Stomach smooth muscle (tissue), 2 donors: ENCODE measurements around the gene SNX21.
"Not testable (repeated sequence)": the region's sequence is repeated elsewhere in the genome, so short reads cannot be mapped to it uniquely, and the experiment has no call there.

Experiments used
- H3K27ac ChIP-seq: one replicate; pipeline ENCODE4 v1.7.0; 2013; ENCODE audit warnings: mild to moderate bottlenecking, low read length, inconsistent platforms
- H3K27me3 ChIP-seq, 2 donors: one replicate each; pipeline ENCODE4 v1.7.0; 2013; ENCODE audit warnings: low read length in 2 of 2; ENCODE audit not compliant: insufficient read depth in 2 of 2, control insufficient read depth in 1 of 2
- H3K36me3 ChIP-seq, 2 donors: one replicate each; pipeline ENCODE4 v1.7.0; 2013; ENCODE audit warnings: low read length in 2 of 2; ENCODE audit not compliant: control insufficient read depth in 2 of 2, insufficient read depth in 2 of 2
- H3K4me1 ChIP-seq: one replicate; pipeline ENCODE4 v1.7.0; 2013; ENCODE audit warnings: low read length; ENCODE audit not compliant: control insufficient read depth, insufficient read depth
- H3K4me3 ChIP-seq, 2 donors: one replicate each; pipeline ENCODE4 v1.7.0; 2013; ENCODE audit warnings: low read length in 2 of 2
- H3K9ac ChIP-seq, 2 donors: one replicate each; pipeline ENCODE4 v1.7.0; 2013; ENCODE audit warnings: low read length in 2 of 2, mild to moderate bottlenecking in 1 of 2
- H3K9me3 ChIP-seq, 2 donors: one replicate each; pipeline ENCODE4 v1.7.0; 2013; ENCODE audit warnings: low read length in 2 of 2; ENCODE audit not compliant: control insufficient read depth in 2 of 2
- donor health status: healthy.
- donor health status: Pancreatic carcinoma.

SNX21 gene, protein sequence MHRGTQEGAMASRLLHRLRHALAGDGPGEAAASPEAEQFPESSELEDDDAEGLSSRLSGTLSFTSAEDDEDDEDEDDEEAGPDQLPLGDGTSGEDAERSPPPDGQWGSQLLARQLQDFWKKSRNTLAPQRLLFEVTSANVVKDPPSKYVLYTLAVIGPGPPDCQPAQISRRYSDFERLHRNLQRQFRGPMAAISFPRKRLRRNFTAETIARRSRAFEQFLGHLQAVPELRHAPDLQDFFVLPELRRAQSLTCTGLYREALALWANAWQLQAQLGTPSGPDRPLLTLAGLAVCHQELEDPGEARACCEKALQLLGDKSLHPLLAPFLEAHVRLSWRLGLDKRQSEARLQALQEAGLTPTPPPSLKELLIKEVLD

DNA sequence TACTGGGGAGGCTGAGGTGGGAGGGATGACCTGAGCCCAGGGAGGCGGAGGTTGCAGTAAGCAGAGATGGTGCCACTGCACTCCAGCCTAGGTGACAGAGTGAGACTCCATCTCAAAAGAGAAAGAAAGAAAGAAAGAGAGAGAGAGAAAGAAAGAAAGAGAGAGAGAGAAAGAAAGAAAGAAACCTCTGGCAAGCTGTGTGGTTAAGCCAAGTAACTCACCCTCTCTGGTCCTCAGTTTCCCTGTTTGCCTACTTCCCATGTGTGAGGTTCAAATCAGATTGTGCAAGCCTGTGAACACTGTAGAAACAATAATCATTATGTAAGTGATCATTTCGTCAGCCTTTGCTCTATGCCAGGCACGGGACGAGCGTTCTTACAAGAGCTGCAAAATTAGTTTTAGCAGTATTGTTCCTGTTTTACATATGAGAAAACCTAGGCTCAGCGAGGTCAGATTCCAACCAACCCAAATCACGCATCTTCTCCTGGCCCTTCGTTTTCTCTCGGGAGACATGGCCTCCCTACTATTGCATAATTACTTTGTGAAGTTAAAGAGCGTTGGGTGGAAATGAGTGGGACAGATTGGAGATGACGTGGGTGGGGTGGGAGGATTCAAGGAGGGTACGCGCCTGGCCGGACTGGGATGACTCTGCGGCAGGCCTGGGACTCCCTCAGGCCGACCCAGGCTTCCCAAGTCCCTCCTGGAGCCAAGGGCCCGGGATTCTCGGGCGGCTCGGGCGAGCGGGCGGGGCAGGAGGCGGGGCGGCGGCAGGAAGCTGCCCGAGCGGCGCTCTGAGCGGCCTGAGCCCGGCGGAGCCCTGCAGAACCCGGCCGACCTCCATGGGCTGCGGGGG, at the start of gene SNX21:
TSS of gene SNX21 (plus strand) at position 770 of the 853 bp plus-strand sequence. CDS start 121 bp downstream, outside the sequence.
- Histone ChIP-seq H3K9ac (peak within 1 kb of the TSS; percentile 94 to 95), H3K27me3 (no peaks in the 10 kb centered on the region), H3K36me3 (peaks cover 0 to 3% of the 10 kb centered on the region in 2 donors), H3K27ac (peak within 1 kb of the TSS; percentile 96), H3K4me1 (peaks cover 50% of the 10 kb centered on the region), H3K4me3 (peak within 1 kb of the TSS; percentile 89 to 91), H3K9me3 (no peaks in the 10 kb centered on the region)

DNA sequence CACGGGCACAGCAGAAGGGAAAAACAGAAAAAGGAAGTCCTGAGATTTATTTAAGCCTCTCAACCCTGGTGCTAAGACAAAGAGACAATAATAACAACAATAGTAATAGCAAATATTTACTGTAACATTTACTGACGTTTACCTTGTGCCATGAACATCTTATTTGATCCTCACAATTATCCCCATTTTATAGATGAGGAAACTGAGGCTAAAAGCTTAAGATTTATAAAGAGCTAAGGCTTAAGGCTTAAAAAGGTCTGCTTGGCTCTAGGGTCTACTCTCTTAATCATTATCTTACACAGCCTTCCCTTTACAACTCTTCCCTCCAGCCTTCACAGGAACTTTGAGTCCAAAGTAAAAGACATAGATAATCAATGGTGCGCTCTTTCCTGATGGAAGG, 45.2 kb upstream of the SNX21 start:
- H3K36me3 ChIP-seq, result no peaks in the 10 kb centered on the region
- peaks cover 23% of the 10 kb centered on the region for H3K4me1 ChIP-seq
- H3K4me3 ChIP-seq, result no peak overlapping the region
- H3K9ac ChIP-seq, result no peak overlapping the region
- no peaks in the 10 kb centered on the region for H3K27me3 ChIP-seq
- no peak overlapping the region for H3K27ac ChIP-seq
- H3K9me3 ChIP-seq, result no peaks in the 10 kb centered on the region

DNA sequence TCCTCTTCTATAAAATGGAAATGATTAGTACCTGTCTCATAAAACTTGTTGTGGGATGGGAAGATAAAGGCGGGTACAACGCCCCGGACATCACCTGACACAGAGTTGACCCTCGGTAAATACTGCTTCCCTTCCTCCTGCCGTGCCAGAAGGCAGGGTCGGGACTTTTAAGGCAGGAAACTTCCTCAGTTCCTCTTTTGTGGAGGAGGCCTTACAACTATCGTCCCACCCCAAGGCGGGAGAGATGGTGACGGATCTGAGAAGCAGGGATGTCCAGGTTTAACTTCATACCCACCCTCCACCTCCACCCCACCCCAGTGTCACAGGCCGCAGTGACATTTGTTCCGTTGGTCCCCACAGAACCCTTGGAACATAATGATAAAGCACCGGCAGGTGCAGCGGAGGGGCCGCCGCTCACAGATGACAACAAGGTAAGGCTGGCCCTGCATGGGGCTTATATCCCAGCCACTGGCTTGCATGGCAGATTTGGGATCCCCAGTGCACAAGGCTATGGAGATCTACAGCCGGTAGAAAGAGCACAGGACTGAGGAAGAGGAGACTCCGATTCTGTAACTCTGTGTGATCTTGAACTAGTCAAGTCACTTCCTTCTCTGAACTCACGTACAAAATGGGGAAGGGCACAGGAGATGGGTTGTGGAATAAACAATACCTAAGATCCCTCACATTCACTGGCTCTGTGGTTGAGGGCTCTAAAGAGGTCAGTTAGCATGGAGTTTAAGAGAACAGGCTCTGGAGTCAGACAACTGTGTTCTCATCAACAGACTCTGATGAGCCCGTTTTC, 41.1 kb upstream of the SNX21 start:
- Histone ChIP-seq H3K4me3 (peak overlapping the region; percentile 86 to 90), H3K27ac (peak overlapping the region; percentile 91), H3K9ac (peak overlapping the region; percentile 93 to 96), H3K4me1 (peaks cover 13% of the 10 kb centered on the region), H3K27me3 (no peaks in the 10 kb centered on the region), H3K36me3 (peaks cover 17 to 26% of the 10 kb centered on the region in 2 donors), H3K9me3 (no peaks in the 10 kb centered on the region)

DNA sequence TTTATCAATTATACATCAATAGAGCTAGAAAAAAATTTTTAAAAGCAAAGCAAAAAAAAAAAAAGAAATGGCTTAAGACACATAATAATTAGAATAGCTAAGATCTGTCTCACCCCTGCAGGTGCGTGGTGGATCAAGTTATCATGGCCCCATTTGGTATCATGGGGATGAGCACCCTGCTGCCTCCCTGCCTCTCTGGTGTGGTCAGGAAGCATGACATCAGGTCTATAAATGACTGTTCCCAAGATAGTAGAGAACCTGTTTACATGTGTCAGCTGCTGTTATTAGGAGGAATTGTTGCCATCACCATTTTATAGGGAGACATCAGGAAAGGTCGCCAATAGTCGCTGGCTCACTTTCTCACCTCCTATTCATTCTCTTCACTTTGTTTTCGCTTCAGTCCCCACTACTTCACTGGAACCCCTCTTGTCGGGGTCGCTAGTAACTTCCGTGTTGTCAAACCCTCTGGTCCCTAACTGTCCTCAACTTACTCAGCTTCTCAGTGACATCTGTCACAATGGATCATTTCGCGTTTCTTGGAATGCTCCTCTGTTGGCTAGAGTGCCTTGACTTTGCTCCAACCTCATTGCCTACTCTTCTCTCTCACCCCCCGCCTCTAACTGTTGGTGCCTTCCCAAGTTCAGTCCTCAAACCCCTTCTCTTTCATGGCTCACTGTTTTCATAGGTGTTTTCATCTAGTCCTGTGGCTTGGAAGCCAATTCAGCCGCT, 37.1 kb upstream of the SNX21 start:
- no peak overlapping the region for H3K4me3 ChIP-seq
- no peaks in the 10 kb centered on the region for H3K27me3 ChIP-seq
- H3K27ac ChIP-seq, result no peak overlapping the region
- H3K36me3 ChIP-seq, result peaks cover 23 to 31% of the 10 kb centered on the region in 2 donors
- no peaks in the 10 kb centered on the region for H3K9me3 ChIP-seq
- H3K4me1 ChIP-seq, result peaks cover 10% of the 10 kb centered on the region
- no peak overlapping the region for H3K9ac ChIP-seq

DNA sequence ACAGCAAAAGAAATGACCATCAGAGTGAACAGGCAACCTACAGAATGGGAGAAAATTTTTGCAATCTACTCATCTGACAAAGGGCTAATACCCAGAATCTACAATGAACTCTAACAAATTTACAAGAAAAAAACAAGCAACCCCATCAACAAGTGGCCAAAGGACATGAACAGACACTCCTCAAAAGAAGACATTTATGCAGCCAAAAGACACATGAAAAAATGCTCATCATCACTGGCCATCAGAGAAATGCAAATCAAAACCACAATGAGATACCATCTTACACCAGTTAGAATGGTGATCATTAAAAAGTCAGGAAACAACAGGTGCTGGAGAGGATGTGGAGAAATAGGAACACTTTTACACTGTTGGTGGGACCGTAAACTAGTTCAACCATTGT, 36.1 kb upstream of the SNX21 start:
- H3K4me1 ChIP-seq, H3K27ac ChIP-seq, H3K9me3 ChIP-seq, H3K4me3 ChIP-seq, H3K9ac ChIP-seq, H3K27me3 ChIP-seq: not testable (repeated sequence)
- peaks cover 32 to 38% of the 10 kb centered on the region in 2 donors for H3K36me3 ChIP-seq

DNA sequence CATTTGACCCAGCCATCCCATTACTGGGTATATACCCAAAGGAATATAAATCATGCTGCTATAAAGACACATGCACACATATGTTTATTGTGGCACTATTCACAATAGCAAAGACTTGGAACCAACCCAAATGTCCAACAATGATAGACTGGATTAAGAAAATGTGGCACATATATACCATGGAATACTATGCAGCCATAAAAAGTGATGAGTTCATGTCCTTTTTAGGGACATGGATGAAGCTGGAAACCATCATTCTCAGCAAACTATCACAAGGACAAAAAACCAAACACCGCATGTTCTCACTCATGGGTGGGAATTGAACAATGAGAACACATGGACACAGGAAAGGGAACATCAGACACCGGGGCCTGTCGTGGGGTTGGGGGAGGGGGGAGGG, 35.6 kb upstream of the SNX21 start:
- not testable (repeated sequence) for H3K4me1 ChIP-seq, H3K4me3 ChIP-seq, H3K9ac ChIP-seq, H3K27me3 ChIP-seq, H3K27ac ChIP-seq, H3K9me3 ChIP-seq
- peaks cover 37 to 42% of the 10 kb centered on the region in 2 donors for H3K36me3 ChIP-seq

DNA sequence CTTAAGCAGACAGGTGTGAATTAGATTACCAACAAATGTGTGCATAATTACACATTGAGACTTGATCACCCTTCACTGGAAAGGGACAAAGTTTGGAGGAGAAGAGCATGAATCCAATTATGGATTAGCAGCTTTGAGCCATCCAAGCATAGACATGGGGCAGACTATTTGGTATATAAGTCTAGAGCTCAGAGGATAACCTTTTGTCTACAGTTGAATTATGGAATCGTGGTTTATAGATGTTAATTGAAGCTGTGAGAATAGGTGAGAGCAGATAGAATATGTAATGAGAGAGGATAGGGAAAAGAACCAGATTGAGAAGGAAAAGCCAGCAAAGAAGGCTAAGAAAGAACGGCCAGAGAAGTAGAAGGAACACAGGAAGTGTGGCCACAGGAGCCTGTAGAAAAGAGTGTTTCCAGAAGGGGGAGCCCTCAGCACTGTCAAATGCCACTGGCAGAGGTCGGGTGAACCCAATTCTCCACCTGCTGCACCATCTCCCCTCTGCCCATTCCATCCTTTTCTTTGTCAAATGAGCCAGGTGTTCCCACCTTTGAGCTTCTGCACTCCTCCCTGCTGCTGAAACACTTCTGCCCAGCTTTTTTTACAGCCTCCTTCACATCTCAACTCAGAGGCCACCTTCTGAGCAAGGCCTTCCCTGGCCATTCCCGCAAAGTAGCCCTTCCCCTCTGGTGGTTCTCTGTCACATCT, 34.5 kb upstream of the SNX21 start:
- Histone ChIP-seq H3K4me1 (no peaks in the 10 kb centered on the region), H3K27me3 (no peaks in the 10 kb centered on the region), H3K9me3 (no peaks in the 10 kb centered on the region), H3K9ac (peak overlapping the region in 1 of 2 donors; percentile 20), H3K36me3 (peaks cover 45 to 49% of the 10 kb centered on the region in 2 donors), H3K4me3 (no peak overlapping the region), H3K27ac (no peak overlapping the region)

DNA sequence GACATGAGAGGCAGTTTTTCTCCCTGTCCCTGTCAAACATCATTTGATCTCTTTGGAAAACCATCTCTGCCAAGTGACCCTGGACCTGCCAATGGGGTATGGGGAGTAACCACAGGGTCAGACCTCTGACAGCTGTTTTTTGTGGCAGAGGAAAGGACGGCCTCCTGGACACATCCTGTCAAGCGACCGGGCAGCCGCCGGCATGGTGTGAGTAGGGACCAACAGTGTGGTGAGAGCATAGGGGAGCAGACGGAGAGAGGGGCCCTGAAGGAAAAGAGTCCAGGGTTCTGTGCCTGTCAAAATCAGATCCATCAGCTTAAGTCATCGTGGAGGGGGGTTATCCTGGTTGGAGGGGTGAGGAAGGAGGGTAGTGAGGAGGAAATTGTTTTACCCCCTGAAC, 31.7 kb upstream of the SNX21 start:
- Histone ChIP-seq H3K9me3 (no peaks in the 10 kb centered on the region), H3K27me3 (no peaks in the 10 kb centered on the region), H3K27ac (no peak overlapping the region), H3K9ac (no peak overlapping the region), H3K4me3 (no peak overlapping the region), H3K36me3 (peaks cover 48 to 56% of the 10 kb centered on the region in 2 donors), H3K4me1 (no peaks in the 10 kb centered on the region)

DNA sequence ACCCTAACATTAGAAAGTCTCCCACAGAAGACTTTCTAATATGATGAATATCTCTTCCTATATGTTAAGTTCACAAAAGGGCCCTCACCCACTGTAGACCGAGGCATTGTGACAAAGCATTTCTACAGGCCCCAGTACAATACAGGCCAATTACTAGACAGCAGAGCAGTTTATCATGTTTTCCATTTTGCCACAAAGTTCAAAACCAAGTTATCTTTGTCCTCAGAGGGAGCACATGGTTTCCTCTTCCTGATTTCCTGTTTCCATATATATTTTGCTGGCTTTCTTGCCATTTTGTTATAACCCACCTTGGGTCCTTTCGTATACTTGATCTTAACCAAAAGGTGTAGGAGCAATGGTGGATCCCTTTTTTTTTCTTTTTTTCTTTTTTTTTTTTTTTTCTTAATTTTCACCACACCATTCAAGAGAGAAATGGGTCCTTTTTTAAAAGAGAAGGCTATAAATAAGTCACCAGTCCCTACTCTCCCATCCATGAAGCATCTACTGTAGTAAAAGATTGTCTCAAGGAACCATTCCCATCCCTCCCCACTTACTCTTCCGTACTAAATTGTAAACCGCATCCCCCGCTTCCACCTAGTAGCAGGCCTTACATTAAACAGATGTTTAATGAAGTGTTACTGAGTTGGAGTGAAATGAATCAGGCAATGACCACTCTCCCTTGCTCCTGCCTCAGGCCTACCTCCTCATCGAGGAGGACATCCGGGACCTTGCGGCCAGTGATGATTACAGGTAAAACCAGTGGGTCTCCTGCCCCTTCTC, 23.2 kb upstream of the SNX21 start:
- H3K36me3 ChIP-seq, result peaks cover 33 to 39% of the 10 kb centered on the region in 2 donors
- no peak overlapping the region for H3K9ac ChIP-seq
- no peaks in the 10 kb centered on the region for H3K27me3 ChIP-seq

More for the DNA sequence above, 23.2 kb upstream of the SNX21 start:
- Histone ChIP-seq H3K4me3 (no peak overlapping the region), H3K27ac (no peak overlapping the region), H3K9me3 (no peaks in the 10 kb centered on the region), H3K4me1 (peaks cover 8% of the 10 kb centered on the region)
